Gastrocnemius medialis (tissue), 4 donors: ENCODE data around the gene STPG1.

Experiments
- CTCF ChIP-seq, 5 experiments: fragments of 450-650 bp in 3 of 5; fragments of 200-600 bp in 2 of 5; sonication (generic) in 2 of 5; IDR thresholded peaks in 4 of 5; conservative IDR thresholded peaks in 1 of 5; 1 replicate in 4 of 5; 2 replicates in 1 of 5; pipeline ENCODE4 v1.5.1; 2016 to 2019; ENCODE audit warnings: antibody characterized with exemption in 5 of 5, mild to moderate bottlenecking in 3 of 5, moderate library complexity in 3 of 5
- POLR2A ChIP-seq, 2 donors: fragments of 450-650 bp; IDR thresholded peaks; one replicate each; pipeline ENCODE4 v1.6.1; 2017; ENCODE audit warnings: antibody characterized with exemption in 2 of 2, mild to moderate bottlenecking in 2 of 2, moderate library complexity in 2 of 2

- TF ChIP-seq CTCF (IDR thresholded peaks at IDR 0.05 in 4 of 5, conservative IDR thresholded peaks at IDR 0.05 in 1 of 5): no peak
- no peak for TF ChIP-seq POLR2A (IDR thresholded peaks at IDR 0.05)
Observed at GRCh38 chr1:24319312-24319863, 94.2 kb downstream of the STPG1 start, which contains the start of gene GRHL3.
